AG10803 (cell line): Measurements from ENCODE around the gene KLF2.
A peak's percentile ranks its signal among the peaks of the same experiment; 100 is the strongest.

Experiments used
- DNase-seq: peaks from one replicate; pipeline ENCODE4 v3.0.0; 2010; ENCODE audit warnings: low read depth
- H3K4me3 ChIP-seq: 2 replicates; pipeline ENCODE4 v1.5.1; 2011; ENCODE audit warnings: mild to moderate bottlenecking, low read length, control low read depth
- TF ChIP-seq, protein P1 (sequence below): conservative IDR thresholded peaks from 2 replicates; pipeline ENCODE4 v1.5.1; 2011; ENCODE audit warnings: mild to moderate bottlenecking, low read length, control low read depth, inconsistent platforms

The KLF2 gene

DNA sequence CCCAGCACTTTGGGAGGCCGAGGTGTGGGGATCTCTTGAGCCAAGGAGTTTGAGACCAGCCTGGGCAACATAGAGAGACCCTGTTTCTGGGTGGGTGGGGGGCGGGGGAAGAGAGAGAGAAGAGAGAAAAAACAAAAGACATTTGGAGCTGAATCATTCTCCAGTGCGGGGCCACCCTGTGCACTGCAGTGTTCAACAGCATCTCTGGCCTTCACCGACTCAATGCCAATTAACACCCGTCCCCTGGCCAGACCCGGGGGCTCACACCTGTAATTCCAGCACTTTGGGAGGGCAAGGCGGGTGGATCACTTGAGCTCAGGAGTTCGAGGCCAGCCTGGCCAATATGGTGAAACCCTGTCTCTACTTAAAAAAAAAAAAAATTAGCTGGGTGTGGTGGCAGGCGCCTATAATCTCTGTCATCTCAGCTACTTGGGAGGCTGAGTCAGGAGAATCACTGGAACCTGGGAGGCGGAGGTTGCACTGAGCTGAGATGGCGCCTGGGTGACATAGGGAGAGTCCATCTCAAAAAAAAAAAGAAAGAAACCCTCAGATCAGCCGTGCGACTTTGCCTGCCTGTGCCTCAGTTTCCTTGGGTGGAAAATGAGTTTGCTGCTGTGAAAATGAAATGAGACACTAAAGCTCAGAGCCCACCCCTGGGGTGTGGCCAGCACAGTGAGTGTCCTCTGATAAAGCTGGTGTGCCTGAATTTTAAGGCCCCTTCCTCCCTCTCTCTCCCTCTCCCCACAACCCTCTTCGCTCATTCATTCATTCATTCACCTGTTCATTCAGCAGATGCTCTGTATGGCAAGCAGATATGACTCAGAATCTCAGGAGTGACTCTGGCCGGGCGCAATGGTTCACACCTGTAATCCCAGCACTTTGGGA, 6.4 kb downstream of the KLF2 start:
- TF ChIP-seq, protein P1, sequence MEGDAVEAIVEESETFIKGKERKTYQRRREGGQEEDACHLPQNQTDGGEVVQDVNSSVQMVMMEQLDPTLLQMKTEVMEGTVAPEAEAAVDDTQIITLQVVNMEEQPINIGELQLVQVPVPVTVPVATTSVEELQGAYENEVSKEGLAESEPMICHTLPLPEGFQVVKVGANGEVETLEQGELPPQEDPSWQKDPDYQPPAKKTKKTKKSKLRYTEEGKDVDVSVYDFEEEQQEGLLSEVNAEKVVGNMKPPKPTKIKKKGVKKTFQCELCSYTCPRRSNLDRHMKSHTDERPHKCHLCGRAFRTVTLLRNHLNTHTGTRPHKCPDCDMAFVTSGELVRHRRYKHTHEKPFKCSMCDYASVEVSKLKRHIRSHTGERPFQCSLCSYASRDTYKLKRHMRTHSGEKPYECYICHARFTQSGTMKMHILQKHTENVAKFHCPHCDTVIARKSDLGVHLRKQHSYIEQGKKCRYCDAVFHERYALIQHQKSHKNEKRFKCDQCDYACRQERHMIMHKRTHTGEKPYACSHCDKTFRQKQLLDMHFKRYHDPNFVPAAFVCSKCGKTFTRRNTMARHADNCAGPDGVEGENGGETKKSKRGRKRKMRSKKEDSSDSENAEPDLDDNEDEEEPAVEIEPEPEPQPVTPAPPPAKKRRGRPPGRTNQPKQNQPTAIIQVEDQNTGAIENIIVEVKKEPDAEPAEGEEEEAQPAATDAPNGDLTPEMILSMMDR = no peak
- no peak for DNase-seq
- no peak overlapping the region for H3K4me3 ChIP-seq

DNA sequence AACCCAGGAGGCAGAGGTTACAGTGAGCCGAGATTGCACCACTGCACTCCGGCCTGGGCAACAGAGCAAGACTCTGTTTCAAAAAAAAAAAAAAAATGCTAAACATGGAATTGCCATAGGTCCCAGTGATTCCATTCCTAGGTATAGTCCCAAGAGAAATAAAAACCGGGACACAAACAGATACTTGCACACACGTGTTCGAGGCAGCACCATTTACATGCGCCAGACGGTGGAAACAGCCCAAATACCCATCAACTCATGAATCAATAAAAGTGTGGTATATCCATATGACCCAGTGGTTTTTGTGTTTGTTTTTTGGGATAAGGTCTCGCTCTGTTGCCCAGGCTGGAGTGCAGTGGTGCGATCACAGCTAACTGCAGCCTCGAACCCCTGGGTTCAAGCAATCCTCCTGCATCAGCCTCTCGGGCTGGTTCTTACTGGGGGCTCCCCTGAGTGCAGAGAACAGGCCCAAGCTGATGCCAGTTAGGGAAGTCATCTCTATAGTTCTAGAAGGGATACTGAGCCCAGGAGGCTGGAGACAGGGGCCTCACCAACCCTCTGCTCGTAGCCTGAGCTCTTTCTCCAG, 8.5 kb downstream of the KLF2 start:
- H3K4me3 ChIP-seq = no peak overlapping the region
- DNase-seq = no peak
- TF ChIP-seq, protein P1 = no peak

DNA sequence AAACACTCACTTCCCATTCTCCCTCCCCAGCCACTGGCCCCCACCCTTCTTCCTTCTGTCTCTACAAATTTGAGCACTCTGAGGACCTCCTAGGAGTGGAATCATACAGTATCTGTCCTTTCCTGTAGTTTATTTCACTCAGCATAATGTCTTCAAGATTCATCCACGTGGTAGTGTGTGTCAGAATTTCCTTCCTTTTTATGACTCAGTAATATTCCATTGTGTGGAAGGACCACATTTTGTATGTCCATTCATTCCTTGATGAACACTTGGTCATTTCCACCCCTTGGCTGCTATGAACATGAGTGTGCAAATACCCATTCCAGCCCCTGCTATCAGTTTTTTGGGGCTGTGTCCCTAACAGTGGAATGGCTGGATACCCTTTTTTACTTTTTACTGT, 9.8 kb downstream of the KLF2 start:
- H3K4me3 ChIP-seq = no peak overlapping the region
- TF ChIP-seq, protein P1 = no peak
- DNase-seq = no peak

DNA sequence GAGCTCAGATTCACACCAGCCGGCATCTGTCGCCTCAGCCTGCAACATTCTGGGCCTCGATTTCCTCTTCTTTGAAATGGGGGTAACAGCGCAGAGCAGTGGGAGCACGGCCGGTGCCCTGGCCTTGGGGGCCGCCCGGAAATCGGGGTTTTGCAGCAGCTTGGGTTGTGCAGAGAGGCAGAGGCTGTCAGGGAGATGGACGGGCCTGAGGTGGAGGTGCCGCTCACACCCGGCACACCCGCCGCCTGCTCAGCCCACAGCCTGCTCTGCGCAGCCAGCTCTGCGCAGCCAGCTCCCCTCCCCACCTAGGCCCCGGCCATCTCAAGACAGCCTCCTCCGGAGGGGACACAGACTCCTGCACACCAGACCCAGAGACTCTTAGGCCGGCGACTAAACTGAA, 10.6 kb downstream of the KLF2 start:
- TF ChIP-seq, protein P1 = no peak
- no peak for DNase-seq

DNA sequence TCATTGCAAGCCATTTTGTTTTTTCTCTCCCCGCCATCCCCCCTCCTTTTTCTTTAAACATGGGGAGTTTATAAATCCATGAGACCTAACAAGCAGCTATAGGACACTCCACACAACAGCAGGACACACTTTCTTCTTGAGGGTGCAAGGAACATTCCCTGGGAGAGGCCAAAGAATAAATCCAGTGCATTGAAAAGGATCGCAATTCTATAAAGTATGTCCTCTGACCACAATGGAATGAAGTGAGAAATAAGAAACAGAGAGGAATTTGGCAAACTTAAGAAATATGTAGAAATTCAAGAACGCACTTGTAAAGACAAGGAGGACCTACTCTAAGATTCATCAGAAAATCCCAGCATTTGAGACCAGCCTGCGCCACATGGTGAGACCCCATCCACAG, 11.9 kb downstream of the KLF2 start:
- TF ChIP-seq, protein P1 = no peak
- DNase-seq = peak; percentile 83
- H3K4me3 ChIP-seq = no peak overlapping the region

More for the DNA sequence above, 10.6 kb downstream of the KLF2 start:
- no peak overlapping the region for H3K4me3 ChIP-seq

DNA sequence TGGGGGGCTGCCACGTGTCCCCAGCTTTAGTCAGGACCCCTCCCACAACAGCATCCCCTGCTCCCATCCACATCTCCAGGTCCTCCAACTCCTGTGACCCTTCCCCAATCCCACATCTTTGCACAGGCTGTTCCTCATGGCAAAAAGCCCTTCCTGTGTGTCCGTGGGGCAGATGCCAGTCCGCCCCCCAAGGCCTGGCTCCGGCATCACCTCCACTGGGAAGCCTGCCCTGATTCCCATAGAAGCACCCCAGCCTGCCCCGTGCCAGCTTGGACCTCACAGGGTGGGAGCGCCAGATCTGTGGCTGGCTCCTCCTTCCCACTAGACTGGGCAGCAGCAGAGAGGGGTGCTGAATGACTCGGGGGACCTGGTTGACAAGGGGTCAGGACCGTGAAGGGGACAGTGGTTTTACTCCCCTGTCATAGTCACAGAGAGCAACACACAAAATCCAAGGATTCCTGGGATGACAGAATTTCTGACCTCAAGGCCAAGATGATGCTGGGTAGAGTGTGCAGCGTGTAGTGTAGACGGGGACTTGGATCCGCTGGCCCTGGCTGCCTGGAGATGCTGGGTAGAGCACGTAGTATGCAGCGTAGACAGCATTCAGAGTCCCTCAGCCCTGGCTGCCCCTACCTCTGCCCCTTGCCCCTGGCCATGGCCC, 13.3 kb downstream of the KLF2 start:
- peak; percentile 23 for DNase-seq
- TF ChIP-seq, protein P1 = no peak
- no peak overlapping the region for H3K4me3 ChIP-seq
